Subcutaneous adipose tissue (tissue), 4 donors: ENCODE data around the gene ANKRD60. TPM values are rescaled to one million over a fixed set of nuclear protein-coding genes. Genes with fewer than 3 reads are reported as not detected.

Experiments
- total RNA-seq, 4 donors: library from RNA; depleted of rRNA; stranded (reverse); fragments of >200 nt; gene quantifications; one replicate each; pipeline ENCODE4 v1.1.0, GENCODE V29; 2016
- TF ChIP-seq, protein P1 (sequence below): fragments of 450-650 bp; IDR thresholded peaks from one replicate; pipeline ENCODE4 v1.5.1; 2016; ENCODE audit warnings: low read depth, mild to moderate bottlenecking, control low read depth, antibody characterized with exemption, moderate library complexity

Gene ANKRD60
- total RNA-seq, 4 donors from 2014 or later, result not detected

DNA sequence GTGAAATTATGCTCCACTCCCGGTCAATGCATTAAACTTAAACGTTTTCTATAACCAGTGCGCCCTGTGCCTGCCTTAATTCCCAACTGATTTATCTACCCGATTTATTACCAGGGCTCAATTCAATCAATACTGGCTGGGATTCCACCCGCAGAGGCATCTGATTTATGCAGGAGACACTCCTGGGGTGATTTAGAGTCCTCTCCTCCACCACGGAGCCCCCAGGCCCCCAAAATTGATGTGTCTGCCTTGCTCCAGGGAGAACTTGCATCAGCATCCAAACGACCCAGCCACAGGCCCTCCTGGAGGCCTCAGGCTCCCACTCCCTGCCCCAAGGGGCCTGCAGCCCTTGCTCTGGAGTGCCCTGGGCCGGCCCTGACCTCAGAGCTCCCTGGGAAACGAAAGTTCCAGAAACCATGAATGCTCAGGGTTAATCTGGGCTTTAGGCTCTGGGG is 29.5 kb downstream of the ANKRD60 start:
- TF ChIP-seq, protein P1, sequence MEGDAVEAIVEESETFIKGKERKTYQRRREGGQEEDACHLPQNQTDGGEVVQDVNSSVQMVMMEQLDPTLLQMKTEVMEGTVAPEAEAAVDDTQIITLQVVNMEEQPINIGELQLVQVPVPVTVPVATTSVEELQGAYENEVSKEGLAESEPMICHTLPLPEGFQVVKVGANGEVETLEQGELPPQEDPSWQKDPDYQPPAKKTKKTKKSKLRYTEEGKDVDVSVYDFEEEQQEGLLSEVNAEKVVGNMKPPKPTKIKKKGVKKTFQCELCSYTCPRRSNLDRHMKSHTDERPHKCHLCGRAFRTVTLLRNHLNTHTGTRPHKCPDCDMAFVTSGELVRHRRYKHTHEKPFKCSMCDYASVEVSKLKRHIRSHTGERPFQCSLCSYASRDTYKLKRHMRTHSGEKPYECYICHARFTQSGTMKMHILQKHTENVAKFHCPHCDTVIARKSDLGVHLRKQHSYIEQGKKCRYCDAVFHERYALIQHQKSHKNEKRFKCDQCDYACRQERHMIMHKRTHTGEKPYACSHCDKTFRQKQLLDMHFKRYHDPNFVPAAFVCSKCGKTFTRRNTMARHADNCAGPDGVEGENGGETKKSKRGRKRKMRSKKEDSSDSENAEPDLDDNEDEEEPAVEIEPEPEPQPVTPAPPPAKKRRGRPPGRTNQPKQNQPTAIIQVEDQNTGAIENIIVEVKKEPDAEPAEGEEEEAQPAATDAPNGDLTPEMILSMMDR, result no peak

DNA sequence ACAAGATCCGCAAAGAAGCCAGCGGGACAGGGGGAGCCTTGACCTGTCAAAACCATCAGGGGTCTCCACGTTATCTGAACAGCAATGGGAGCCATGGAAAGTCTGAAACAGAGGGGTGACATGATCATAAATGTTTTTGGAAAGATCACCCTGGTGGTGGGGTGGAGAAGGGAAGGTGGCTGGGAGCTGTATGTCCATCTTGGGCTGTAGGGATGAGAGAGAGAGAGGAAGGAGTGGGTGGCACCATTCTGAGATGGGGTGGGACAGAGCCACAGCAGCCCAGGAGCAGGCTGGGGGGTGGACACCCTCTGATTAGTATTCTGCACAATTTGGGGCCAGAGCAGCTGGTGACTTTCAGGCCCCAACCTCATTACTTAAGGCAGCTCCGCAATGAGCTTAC is 30.1 kb downstream of the ANKRD60 start:
- TF ChIP-seq, protein P1, result no peak

DNA sequence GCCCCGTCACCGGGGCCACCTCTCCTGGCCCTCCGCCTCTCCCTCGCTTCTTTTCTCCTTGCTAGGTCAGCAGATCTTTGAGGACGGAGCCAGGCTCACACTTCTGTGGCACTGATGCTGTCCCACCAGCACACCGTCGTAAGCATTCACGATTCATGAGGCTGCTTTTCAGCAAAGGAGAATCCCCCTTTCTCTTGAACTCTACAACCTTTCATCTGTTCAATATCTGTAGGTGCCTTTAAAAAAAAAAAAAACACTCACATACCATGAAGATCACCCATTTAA is 31.3 kb downstream of the ANKRD60 start:
- TF ChIP-seq, protein P1, result no peak

DNA sequence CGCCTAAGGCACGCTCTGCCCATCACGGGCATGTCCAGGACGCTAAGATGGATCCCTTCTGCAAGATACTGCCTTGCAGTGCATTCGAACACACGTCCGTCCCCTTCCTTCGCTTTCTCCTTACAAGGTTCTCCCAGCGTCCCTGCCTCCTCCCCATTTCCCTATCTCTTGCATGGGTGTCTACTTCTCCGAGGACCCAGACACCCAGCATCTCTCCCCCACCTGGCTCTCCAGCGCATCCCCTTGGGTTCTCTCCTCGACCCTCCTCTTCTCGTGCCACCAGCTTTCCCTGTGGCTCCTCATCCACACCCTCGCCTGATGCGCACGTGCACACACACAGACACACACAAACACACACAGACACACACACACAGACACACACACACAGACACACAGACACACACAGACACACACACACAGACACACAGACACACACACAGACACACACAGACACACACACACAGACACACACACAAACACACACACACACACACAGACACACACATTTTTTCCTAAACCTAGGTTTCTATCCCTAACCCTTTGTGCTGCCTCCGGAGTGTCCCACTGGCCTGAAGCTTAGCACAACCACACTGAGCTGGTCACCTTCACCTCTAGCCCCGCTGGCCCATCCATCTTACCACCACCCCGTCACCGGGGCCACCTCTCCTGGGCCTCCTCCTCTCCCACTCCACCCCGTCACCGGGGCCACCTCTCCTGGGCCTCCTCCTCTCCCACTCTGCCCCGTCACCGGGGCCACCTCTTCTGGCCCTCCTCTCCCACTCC is 31.9 kb downstream of the ANKRD60 start:
- TF ChIP-seq, protein P1, result no peak

DNA sequence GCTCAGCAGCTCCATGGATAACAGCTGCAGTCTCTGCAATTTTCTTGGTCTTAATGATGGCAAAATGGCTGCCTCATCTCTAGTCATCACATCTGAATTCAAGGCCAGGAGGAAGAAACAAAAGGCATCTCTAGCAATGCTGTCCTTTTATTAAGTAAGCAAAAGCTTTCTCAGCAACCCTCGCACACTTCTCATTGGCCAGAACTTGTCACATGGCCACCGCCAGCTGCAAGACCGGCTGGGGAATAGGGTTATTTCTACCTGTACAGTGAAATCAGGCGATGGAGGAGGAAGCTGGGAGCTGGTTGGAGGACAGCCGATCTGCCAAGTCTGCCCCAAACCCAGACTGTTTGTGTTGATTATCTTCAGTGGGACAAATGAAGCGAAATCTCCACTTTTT is 33.4 kb downstream of the ANKRD60 start:
- TF ChIP-seq, protein P1, result no peak

DNA sequence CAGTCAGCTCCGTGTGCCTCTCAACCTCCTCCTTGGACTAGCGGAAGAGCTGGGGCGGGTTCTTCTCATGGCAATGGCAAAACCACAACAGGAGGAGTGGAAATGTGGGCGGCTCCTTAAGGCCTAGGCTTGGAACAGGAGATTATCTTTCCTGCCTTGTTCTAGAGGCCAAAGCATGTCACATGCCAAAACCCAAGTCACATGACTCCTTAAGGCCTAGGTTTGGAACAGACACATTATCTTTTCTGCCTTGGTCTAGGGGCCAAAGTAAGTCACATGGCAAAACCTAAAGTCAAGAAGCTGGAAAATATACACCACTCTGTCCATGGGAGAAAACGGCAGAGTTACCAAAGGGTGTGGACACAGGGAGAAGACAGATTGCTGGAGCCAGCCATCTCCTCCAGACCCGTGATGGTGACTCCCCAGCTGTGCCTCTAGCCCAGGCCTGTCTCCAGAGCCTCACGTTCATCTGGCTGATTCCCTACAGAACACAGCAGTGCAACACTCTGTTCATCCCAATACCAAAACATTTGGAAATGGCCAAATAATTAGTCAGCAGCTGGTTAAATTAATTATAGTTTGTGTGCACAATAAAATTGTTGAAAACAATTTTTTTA is 34.2 kb downstream of the ANKRD60 start:
- TF ChIP-seq, protein P1, result no peak

DNA sequence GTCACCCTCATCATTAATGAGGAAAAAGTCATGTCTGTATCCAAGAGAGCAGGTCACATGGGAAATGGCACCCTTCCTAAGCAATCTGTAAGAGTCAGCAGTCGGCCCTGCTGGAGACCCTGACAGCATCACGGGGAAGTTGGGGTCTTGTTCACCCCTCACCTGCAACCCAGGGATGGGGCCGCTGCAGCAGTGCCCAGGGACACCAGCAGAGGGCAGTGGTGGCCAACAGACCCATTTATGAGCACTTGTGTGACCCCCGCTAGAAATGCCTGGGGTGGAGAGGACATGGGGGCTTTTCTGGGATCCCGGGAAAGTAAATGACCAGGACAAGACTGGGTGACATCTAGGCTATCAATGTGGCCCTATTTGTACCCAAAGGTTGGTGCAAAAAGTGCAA is 35.9 kb downstream of the ANKRD60 start:
- TF ChIP-seq, protein P1, result no peak
